Stimulated activated CD8-positive, alpha-beta memory T cell treated with anti-CD3 and anti-CD28 coated beads, Interleukin-7, amount 100 ng/mL, for 48 hours (primary cell): ENCODE measurements around the gene TLR3.
"Not testable (repeated sequence)": the region's sequence is repeated elsewhere in the genome, so short reads cannot be mapped to it uniquely, and the experiment has no call there.

Experiments
- DNase-seq, 2 donors: peaks; one replicate each; pipeline ENCODE4 v3.0.0-alpha.2; 2020; ENCODE audit warnings: low read depth in 1 of 2; ENCODE audit errors: extremely low read depth in 1 of 2

The TLR3 gene

DNA sequence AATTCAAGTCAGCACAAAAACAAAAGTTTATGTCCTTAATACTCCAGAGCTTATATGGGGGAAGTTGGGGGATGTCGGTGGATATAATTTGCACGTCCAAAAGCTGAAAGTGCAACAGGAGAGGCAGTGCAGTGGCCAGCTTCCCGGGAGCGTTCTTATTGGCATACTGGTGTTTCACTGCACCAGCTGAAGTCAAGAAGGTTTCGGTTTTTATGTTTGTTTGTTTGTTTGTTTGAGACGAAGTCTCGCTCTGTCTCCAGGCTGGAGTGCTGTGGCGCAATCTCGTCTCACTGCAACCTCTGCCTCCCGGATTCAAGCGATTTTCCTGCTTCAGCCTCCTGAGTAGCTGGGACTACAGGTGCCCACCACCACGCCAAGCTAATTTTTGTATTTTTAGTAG lies 28.6 kb upstream of the TLR3 start:
- DNase-seq = no peak

DNA sequence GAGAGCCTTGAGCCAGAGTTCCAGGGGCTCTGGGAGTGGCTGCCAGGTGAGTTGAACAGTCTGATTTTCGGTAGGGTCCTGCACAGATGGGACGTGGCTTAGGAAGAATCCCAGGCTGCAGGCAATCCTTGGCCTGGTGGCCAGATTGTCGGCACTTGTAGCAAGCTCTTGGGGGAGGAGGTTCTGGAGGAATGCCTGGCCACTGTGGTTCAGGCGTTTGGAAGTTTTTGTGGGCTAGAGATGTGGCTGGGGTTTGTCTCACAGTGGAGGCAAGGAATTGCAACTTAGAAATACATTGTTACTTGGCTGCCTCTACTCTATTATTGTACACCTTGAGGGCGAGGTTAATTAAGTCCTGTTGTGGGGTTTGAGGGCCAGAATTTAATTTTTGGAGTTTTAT lies 21.5 kb upstream of the TLR3 start:
- DNase-seq = not testable (repeated sequence)

DNA sequence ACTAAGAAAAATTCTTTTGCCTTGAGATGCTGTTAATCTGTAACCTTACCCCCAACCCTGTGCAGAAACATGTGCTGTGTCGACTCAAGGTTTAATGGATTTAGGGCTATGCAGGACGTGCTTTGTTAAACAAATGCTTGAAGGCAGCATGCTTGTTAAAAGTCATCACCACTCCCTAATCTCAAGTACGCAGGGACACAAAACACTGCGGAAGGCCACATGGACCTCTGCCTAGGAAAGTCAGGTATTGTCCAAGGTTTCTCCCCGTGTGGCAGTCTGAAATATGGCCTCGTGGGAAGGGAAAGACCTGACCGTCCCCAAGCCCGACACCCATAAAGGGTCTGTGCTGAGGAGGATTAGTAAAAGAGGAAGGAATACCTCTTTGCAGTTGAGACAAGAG lies 18.8 kb upstream of the TLR3 start:
- not testable (repeated sequence) for DNase-seq

DNA sequence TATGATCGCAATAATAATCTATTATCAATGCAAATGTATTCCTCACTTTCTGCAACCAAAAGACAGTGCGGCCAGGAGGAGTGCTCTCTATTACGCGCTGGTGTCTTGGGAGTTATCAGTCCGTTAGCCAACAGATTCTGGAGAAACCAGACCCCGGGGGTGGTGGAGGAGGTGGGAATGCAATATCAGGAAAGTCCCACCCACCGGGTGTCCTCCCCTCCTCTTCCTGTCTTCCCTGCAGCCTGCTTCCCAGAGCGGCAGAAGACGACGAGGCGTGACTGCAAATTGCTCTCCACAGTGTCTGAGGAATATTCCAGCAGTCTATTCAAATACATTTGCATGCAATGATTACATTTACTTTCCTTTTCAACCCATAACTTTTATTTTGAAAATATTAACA lies 17.9 kb upstream of the TLR3 start:
- DNase-seq = no peak

DNA sequence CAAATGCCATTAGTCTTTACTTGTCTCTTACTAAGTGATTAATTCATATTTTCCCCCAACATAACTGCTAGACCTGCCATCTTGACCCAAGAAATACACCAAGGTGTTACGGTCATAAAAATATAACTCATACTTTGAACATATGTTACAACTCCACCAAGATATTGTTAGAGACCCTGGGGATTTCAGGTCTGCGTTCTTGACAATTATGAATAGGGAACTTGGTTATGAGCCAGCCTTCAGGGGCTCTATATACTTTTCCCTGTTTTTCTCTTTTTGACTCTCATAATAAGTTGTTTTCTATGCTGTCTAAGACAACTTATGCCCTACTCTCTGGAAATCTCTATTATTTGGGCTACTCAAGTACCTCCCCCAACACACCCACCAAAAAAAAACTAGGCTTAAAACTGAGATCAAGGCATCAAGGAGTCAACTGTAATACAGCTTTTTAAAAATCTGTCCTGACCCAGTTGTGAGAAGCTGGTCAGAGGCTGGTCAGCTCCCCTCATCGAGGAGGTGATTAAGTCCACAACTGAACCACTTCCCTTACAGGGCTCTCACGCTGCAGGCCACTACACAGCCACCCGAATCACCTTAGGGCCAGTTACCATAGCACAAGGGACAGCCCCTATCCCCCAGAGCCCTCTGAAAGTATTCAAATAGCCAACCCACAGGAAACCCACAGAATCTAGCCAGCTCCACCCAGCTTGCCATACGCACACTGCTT lies 10.5 kb upstream of the TLR3 start:
- DNase-seq = no peak

DNA sequence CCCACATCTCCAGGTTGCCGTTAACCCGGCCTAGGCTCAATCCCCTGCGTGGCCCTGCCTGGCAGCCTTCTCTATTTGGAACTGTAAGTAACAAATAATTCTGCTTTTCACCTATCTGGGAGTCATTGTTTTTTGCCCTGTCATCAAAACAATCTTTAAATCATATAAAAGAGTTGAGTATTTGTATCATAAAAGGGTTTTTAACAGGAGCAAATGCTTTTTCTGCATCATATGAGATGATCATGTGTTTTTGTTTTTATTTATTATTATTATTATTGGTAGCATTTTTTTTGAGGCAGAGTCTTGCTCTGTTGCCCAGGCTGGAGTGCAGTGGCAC lies 10.0 kb upstream of the TLR3 start:
- DNase-seq = no peak

DNA sequence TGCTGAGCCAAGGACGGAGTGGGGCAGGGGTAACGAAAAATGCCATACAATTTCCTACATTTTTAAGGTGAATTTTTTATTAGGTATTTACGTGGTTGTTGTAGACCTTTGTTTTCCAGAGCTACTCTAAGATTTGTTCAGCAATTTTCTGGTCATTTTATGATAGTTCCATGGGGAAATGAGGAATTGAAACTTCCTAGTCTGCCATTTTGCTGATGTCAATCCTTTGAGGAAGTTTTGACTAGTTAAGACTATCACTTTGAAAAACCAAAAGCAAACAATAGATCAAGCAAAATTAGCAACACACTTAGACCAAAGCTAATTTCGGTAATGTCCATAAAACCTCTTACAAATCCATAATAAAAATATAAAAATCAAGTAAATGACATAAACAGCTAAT lies 7.0 kb upstream of the TLR3 start:
- DNase-seq = no peak

DNA sequence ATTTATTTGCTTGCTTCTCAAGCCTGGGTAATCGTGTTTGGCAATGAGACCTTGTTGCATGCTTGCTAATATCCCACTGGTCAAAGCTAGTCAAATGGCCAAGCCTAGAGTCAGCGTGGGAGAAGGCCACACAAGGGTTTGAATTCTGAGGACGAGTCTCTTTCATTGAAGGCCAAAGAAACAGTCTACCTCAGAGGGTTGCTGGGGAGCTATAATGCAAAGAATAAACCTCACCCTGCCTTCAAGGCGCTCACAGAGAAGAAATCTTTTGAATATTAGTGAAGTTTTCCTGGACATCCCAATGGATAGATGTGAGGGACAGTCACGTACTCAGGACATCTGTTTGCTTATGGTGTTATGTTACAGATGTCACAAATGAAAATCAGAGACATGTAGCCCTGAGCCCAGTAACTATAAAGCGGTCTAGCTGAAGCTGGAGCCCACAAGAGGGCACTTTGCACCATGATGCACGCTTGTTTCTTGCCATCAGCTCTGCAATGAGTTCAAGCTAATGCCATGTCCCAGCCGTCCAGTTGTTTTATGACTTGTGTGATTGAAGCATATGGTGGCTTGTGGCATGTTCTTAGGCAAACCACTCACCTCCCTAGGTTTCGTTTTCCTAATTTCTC lies 1.1 kb upstream of the TLR3 start:
- DNase-seq = peak in 1 of 2 donors; percentile 22

DNA sequence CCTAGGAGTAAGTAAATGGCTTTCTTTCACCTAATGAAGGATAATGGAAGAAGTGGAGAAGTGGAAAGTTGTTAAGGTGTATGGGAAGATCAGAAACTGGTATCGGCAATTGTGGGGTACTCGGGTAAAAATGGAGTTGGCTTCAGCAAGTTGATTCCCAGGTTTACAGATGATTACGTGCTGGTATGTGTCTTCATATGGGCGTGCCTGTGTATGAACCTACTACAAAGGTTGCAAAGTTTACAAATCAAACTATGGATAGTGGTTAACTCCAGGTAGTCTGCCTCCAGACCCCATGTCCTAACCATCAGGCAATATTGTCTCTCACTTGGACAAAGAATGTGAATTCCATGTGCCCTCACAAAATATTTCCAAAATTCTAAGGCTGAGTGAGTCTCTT lies 773 bp downstream of the TLR3 start:
- no peak for DNase-seq

DNA sequence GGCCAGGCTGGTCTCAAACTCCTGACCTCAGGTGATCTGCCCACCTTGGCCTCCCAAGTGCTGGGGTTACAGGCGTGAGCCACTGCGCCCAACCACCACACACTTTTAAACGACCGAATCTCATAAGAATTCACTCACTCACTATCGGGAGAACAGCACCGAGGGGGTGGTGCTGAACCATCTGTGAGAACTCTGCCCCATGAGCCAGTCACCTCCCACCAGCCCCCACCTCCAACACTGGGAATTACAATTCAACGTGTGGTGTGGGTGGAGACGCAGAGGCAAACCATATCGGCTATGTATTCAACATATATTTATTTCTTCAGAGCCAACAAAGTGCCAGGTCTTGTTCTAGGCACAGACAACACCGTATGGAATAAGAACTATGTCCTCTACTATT lies 3.6 kb downstream of the TLR3 start:
- no peak for DNase-seq

DNA sequence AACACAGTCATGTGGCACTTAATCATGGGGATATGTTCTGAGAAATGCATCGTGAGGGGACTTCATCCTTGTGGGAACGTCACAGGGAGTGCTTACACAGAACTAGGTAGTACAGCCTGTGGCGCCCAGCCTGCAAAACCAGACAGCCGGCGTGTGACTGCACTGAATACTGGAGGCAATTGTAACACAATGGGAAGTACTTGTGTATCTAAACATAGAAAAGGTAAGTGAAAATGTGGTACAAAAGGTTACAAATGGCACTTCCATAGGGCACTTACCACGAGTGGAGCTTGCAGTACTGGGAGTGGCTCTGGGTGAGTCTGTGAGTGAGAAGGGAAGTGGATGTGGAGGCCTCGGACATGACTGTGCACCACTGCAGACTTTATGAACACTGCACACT lies 5.2 kb downstream of the TLR3 start:
- DNase-seq = no peak

DNA sequence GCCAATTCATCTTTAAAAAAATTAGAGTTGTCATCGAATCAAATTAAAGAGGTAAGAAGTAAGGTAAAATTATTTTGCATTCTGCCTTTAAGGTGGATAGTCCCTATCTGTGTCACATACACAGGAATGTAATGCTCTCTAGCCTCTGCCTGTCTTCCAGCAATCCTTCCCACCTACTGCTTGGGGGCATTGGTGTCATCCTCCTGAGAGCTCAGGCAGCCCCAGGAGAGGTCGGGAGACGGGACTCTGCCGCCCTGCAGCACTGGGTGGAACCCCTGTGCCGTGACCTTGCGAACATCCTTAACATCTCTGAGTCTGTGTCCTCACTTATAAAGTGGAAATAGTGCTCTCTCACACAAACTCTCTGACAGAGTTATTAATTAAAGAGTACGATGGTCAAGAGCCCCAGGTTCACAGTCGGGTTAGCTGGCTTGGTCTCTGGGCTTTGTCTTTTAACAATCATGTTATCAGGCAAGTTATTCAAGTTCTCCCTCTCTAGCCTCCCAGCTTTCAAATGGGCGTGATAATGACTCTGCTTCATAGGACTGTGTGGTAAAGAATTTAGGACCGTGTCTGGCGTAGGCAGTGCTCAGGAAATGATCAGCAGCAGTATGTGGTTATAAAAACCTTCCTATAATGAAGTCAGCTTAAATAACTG lies 10.2 kb downstream of the TLR3 start:
- DNase-seq = no peak

DNA sequence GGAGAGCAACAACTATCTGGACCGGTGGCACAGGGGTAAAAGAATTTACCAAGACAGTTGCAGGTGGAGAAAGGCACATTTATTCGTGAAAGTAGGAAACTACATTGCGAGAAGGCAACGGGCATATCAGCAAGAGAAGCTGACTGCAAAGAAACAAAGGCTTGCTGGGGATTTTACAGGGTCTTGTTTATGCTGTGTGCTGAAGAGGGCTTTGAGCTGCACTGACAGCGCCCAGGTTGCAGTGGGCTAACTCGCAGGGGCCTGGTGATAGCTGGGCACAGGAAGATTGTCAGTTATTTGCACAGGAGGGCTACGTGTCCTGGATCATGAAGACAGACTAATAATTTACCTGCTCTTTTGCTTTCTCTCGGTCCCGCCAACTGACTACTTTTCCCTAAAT lies 10.7 kb downstream of the TLR3 start:
- no peak for DNase-seq

DNA sequence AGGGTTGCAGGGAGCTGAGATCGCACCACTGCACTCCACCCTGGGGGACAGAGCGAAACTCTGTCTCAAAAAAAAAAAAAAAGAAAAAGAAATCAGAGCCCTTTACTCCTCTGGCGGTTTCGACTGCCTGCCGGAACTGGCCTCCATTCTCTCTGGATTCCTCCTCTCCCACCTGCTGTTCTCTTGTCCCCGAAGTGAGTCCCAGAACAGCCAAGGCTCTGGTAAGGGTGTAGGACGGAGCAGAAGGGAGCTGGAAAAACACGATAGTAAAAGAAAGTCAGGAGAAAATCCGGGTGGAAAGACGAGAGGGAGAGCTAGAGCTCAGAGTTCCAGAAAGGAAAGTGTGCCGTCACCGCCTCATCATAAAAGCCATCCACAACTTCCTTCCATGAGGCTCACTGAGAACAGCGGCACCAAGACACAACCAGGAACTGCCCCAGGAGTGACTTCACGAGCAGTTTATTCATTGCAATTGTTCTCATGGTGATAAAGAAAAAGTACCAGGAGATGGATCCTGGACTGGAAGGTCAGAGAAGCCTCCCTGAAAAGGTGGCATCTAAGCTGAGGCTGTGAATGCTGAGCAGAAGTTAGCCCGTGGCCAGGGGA lies 12.3 kb downstream of the TLR3 start:
- no peak for DNase-seq

DNA sequence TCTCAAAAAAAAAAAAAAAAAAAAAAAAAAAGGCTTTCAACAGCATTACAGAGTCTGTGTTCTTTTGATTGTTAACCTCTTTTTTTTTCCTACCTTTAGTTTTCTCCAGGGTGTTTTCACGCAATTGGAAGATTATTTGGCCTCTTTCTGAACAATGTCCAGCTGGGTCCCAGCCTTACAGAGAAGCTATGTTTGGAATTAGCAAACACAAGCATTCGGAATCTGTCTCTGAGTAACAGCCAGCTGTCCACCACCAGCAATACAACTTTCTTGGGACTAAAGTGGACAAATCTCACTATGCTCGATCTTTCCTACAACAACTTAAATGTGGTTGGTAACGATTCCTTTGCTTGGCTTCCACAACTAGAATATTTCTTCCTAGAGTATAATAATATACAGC lies 13.3 kb downstream of the TLR3 start:
- DNase-seq = no peak

DNA sequence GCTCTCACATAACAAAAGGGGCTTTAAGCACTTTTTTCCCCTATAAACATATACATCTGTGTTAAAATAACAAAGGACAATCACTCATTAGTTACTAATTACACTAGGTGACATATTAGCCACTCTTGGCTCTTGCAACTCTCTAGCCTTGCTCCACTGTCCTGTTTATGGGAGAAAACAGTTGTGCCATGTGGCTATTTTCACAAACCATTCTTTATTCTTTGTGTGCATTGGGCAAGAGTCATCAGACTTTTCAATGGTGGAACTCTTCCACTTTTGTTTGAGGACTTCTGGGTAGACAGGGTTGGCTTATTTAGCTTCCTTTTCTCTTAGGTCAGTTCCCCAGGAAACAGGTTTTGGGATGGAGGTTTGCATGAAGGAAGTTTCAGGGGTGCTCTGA lies 19.6 kb downstream of the TLR3 start:
- DNase-seq = no peak

DNA sequence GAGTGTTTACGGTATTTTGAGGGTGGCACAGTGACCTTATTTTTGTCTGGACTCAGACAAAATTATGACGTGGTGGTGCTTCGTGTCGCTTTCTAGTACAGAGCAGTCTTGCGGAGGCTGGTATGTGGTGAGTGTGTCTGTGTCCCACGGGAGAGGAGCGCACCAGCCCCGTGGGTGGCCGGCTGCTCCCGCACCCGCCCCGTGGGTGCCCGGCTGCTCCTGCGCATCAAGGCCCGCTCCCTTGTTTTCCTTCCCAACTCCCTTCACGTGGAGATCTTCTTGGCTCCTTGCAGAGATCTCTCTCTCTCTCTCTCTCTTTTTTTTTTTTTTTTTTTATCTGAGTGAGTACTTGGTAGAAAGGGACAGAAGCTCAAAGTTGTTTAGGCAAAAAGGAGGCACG lies 23.3 kb downstream of the TLR3 start:
- DNase-seq = no peak

DNA sequence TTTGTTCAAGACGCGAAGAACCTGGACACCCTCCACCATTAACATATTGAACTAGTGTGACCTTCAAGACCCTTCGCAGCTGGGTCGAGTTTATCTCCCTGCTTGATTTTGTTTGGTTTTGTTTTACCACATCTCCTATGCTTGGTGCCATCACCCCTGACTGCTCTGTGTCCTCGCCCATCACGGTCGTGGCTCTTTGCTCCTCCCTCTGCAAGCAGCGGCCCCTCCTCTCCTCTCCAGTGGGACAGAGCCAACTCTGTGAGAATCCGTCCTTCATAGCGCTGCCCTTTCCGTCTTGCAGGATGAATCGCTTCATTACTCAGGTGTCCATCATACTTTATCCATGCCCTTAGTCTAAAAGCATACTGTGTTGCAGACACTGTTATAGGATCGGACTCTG lies 26.4 kb downstream of the TLR3 start:
- no peak for DNase-seq

DNA sequence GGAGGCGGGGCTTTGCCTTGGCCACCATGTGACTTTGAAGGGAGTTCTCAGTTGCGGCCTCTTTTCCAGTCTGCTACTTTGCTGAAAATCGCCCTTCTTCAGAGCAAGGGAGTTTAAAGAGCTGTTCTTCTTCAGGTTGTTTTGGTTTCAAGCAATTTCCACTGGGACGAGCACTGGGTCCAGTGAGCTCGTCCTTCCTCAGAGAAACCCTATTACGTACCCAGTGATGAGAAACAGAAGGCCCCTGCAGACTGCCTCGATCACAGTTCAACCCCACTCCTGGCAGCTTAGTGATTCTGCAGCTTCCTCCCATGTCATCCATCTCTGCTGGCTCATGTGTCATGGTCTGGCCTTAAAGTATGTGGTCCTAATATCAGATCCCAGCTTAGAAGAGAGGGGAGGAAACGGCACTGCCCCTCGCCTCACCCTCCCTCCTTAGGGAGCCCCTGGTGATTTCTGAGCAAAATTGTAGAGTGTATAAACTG lies 27.8 kb downstream of the TLR3 start:
- no peak for DNase-seq

DNA sequence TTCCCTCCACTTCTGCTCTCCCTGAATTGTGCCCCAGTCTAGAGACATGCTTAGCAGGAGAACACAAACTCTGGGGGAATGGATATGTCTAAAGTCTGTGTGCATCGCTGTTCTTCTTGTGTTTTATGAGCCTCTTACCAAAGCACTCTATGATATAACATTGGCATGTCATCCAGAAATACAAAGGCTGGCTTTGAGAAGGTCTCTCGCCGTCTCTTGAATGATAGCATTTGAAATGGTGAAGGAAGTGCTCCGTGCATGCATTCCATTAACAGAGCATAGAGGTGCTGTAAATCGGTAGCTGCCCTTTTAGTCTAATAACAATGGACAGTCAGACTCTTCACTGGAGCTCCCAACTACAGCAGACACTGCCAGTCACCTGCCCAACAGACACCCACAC lies 28.4 kb downstream of the TLR3 start:
- DNase-seq = no peak

DNA sequence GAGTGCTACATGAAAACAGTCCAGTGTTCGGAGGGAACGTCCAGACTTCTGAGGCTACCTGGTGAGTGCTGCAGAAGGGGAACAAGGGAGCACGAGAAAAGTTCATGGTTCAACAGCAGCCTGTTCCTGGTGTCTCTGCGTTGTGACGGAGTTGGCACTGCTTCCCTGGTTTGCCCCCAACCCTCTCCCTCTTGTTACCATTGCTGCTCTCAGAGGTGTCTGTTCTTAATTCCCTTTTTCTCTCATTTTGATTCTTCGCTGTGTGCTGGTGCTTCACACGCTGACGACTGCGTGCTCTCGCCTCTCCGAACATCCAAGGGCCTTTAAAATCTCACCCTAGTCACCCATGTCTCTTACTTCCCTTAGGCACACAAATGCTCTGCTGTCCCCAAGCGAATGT lies 34.0 kb downstream of the TLR3 start:
- DNase-seq = no peak
